Fibroblast of lung (primary cell): ENCODE measurements around the gene PPM1H. TPM values are rescaled to one million over a fixed set of nuclear protein-coding genes. Genes with fewer than 3 reads are reported as not detected.

Experiments used
- DNase-seq, 2 donors: peaks; one replicate each; pipeline versions ENCODE4 v3.0.0 to v3.0.0-alpha.2; 2010; ENCODE audit warnings: low read depth in 2 of 2
- H2AFZ ChIP-seq: 2 replicates; pipeline ENCODE4 v1.5.1; 2012; ENCODE audit warnings: low read length, control low read depth, inconsistent platforms
- H3K27ac ChIP-seq: 2 replicates; pipeline ENCODE4 v1.5.1; 2011; ENCODE audit warnings: low read length, control low read depth; ENCODE audit not compliant: insufficient read depth
- H3K27me3 ChIP-seq: 2 replicates; pipeline ENCODE4 v1.5.1; 2011; ENCODE audit warnings: mild to moderate bottlenecking, low read length; ENCODE audit not compliant: control insufficient read depth, insufficient read depth
- H3K36me3 ChIP-seq: 2 replicates; pipeline ENCODE4 v1.5.1; 2011; ENCODE audit warnings: low read length; ENCODE audit not compliant: control insufficient read depth, insufficient read depth
- H3K4me1 ChIP-seq: 2 replicates; pipeline ENCODE4 v1.5.1; 2011; ENCODE audit warnings: low read length; ENCODE audit not compliant: control insufficient read depth, insufficient read depth; ENCODE audit errors: extremely low read depth
- H3K4me2 ChIP-seq: 2 replicates; pipeline ENCODE4 v1.5.1; 2011; ENCODE audit warnings: low read length, control low read depth; ENCODE audit not compliant: insufficient read depth; ENCODE audit errors: extremely low read depth
- H3K4me3 ChIP-seq, 4 experiments: fragments of 200-600 bp in 1 of 4; sonication (generic) in 1 of 4; replicated peaks in 1 of 4; 2 replicates each; pipeline ENCODE4 v1.5.1; 2011 to 2016; ENCODE audit warnings: low read length in 4 of 4, low read depth in 3 of 4, mild to moderate bottlenecking in 3 of 4, control low read depth in 2 of 4, inconsistent platforms in 1 of 4, mixed read lengths in 1 of 4; ENCODE audit not compliant: insufficient read depth in 1 of 4; ENCODE audit errors: control extremely low read depth in 1 of 4
- H3K79me2 ChIP-seq: 2 replicates; pipeline ENCODE4 v1.5.1; 2012; ENCODE audit warnings: mild to moderate bottlenecking, low read length, inconsistent platforms; ENCODE audit not compliant: control insufficient read depth, insufficient read depth
- H3K9ac ChIP-seq: 2 replicates; pipeline ENCODE4 v1.5.1; 2011; ENCODE audit warnings: mild to moderate bottlenecking, low read length, control low read depth; ENCODE audit not compliant: insufficient read depth
- H3K9me3 ChIP-seq: 2 replicates; pipeline ENCODE4 v1.5.1; 2012; ENCODE audit warnings: low read depth, low read length; ENCODE audit not compliant: control insufficient read depth, insufficient read depth
- H4K20me1 ChIP-seq: 2 replicates; pipeline ENCODE4 v1.5.1; 2011; ENCODE audit warnings: low read length; ENCODE audit not compliant: control insufficient read depth, insufficient read depth; ENCODE audit errors: extremely low read depth
- CTCF ChIP-seq, 2 donors: IDR thresholded peaks in 1 of 2; conservative IDR thresholded peaks in 1 of 2; 1 replicate in 1 of 2; 2 replicates in 1 of 2; pipeline ENCODE4 v1.5.1; 2011 to 2012; ENCODE audit warnings: low read length in 2 of 2, control low read depth in 1 of 2, inconsistent platforms in 1 of 2, low read depth in 1 of 2, mild to moderate bottlenecking in 1 of 2
- EZH2 ChIP-seq: IDR thresholded peaks from 2 replicates; pipeline ENCODE4 v1.5.1; 2012; ENCODE audit warnings: low read length, control low read depth, mild to moderate bottlenecking; ENCODE audit errors: missing control alignments
- polyA plus RNA-seq, 2 donors: library from polyadenylated mRNA; depleted of rRNA in 1 of 2; stranded (reverse) in 1 of 2; unstranded in 1 of 2; fragments of >200 nt; gene quantifications; 2 replicates each; pipeline ENCODE4 v1.2.1, GENCODE V29; 2011 to 2012; ENCODE audit warnings: missing spikeins in 1 of 2
- total RNA-seq: library from RNA; depleted of rRNA; stranded (reverse); fragments of >200 nt; gene quantifications from 2 replicates; pipeline ENCODE4 v1.2.1, GENCODE V29; 2014

Gene PPM1H
- total and polyA plus RNA-seq, 2 donors (not counting 1 experiment from before 2014, with no cell fraction given) = 0.57 to 3.1 TPM

GRCh38 chr12:62922539-62922938, 12.4 kb downstream of the PPM1H start:
- Histone ChIP-seq H3K27me3 (no peaks in the 10 kb centered on the region), H3K36me3 (no peaks in the 10 kb centered on the region), H3K27ac (no peak overlapping the region), H2AFZ (no peak overlapping the region), H4K20me1 (no peaks in the 10 kb centered on the region), H3K79me2 (no peaks in the 10 kb centered on the region), H3K4me2 (no peak overlapping the region), H3K9me3 (no peaks in the 10 kb centered on the region), H3K4me3 (no peak overlapping the region), H3K4me1 (no peaks in the 10 kb centered on the region), H3K9ac (no peak overlapping the region)
- DNase-seq = peak in 1 of 2 donors; percentile 6
- TF ChIP-seq CTCF (conservative IDR thresholded peaks at IDR 0.05 in 1 of 2, IDR thresholded peaks at IDR 0.05 in 1 of 2; ENCODE audit: low read depth in 1 of 2, low read length in 2 of 2) = no peak
- no peak for TF ChIP-seq EZH2

- no peak overlapping the region for H3K4me2 ChIP-seq
- H3K9me3 ChIP-seq = no peaks in the 10 kb centered on the region
- H2AFZ ChIP-seq = no peak overlapping the region
- TF ChIP-seq CTCF (conservative IDR thresholded peaks at IDR 0.05 in 1 of 2, IDR thresholded peaks at IDR 0.05 in 1 of 2; ENCODE audit: low read depth in 1 of 2, low read length in 2 of 2) (no peak), EZH2 (no peak)
- no peaks in the 10 kb centered on the region for H3K79me2 ChIP-seq
- H3K36me3 ChIP-seq = no peaks in the 10 kb centered on the region
- no peak overlapping the region for H3K27ac ChIP-seq
- DNase-seq = peak; percentile 50 to 73
- no peaks in the 10 kb centered on the region for H3K4me1 ChIP-seq
- H3K9ac ChIP-seq = no peak overlapping the region
- H3K27me3 ChIP-seq = no peaks in the 10 kb centered on the region
- no peak overlapping the region for H3K4me3 ChIP-seq
- no peaks in the 10 kb centered on the region for H4K20me1 ChIP-seq
Observed at GRCh38 chr12:62919838-62920237, 15.1 kb downstream of the PPM1H start.

GRCh38 chr12:62917926-62918325, 17.0 kb downstream of the PPM1H start:
- Histone ChIP-seq H3K36me3 (no peaks in the 10 kb centered on the region), H4K20me1 (no peaks in the 10 kb centered on the region), H3K4me1 (no peaks in the 10 kb centered on the region), H3K27ac (no peak overlapping the region), H3K79me2 (no peaks in the 10 kb centered on the region), H3K9me3 (no peaks in the 10 kb centered on the region), H3K27me3 (no peaks in the 10 kb centered on the region), H2AFZ (no peak overlapping the region), H3K4me3 (no peak overlapping the region), H3K4me2 (no peak overlapping the region), H3K9ac (no peak overlapping the region)
- TF ChIP-seq EZH2 (no peak), CTCF (conservative IDR thresholded peaks at IDR 0.05 in 1 of 2, IDR thresholded peaks at IDR 0.05 in 1 of 2; ENCODE audit: low read depth in 1 of 2, low read length in 2 of 2) (no peak)
- peak in 1 of 2 donors; percentile 25 for DNase-seq
